Measurements from ENCODE around the gene CMTM8. TPM values are rescaled to one million over a fixed set of nuclear protein-coding genes. Genes with fewer than 3 reads are reported as not detected.

The CMTM8 gene
- total and polyA plus RNA-seq, 7 experiments from 2014 or later: 7.4 to 13.6 (median 8.6) TPM

- Histone ChIP-seq H3K4me3 (ENCODE audit: low read length) (no peak overlapping the region), H3K9me3 (ENCODE audit: control insufficient read depth in 2 of 3, low read length in 3 of 3) (no peaks in the 10 kb centered on the region), H3K36me3 (ENCODE audit: control insufficient read depth in 2 of 3, insufficient read depth in 3 of 3, low read length in 3 of 3) (no peaks in the 10 kb centered on the region), H3K4me1 (ENCODE audit: control insufficient read depth in 2 of 2, insufficient read depth in 2 of 2, low read length in 2 of 2) (peaks cover 0 to 34% of the 10 kb centered on the region in 2 donors), H3K27me3 (ENCODE audit: control insufficient read depth in 2 of 2, insufficient read depth in 2 of 2, low read length in 2 of 2) (no peaks in the 10 kb centered on the region), H3K27ac (ENCODE audit: low read depth, low read length) (peak overlapping the region; percentile 69)
- CTCF ChIA-PET: interaction anchor here (0.7 to 6.1 kb wide), 20 partner anchors 10 to 195 kb away, joined by 3 to 56 read pairs (median 4); partner anchors contain the start of gene CMTM7
- Mint-ChIP-seq H3K4me3 (peak overlapping the region; percentile 13 to 71 (median 58)), H3K36me3 (peaks cover 0 to 4% (median 2%) of the 10 kb centered on the region in 5 donors), H3K27me3 (no peaks in the 10 kb centered on the region), H3K9me3 (peaks cover 0 to 3% (median 0%) of the 10 kb centered on the region in 11 donors), H3K27ac (peak overlapping the region; percentile 93 to 99 (median 97)), H3K4me1 (peaks cover 22 to 70% (median 53%) of the 10 kb centered on the region in 7 donors)
- peak; percentile 88 for ATAC-seq
- POLR2A ChIA-PET: interaction anchor here (0.6 to 3.3 kb wide), 33 partner anchors 10 to 839 kb away, joined by 3 to 33 read pairs (median 5); partner anchors contain the start of gene CMTM7
- DNase-seq: peak in 7 of 9 donors; percentile 49 to 86 (median 77)
- intact Hi-C loops (cut with micrococcal nuclease): loop anchor here in 1 of 2 donors (1.0 kb wide), 5 partner anchors 20 to 257 kb away; partner anchors contain the start of genes CMTM6 and CMTM7
These were observed 133.2 kb downstream of the CMTM8 start for GRCh38 chr3:32371461-32372212.

DNA sequence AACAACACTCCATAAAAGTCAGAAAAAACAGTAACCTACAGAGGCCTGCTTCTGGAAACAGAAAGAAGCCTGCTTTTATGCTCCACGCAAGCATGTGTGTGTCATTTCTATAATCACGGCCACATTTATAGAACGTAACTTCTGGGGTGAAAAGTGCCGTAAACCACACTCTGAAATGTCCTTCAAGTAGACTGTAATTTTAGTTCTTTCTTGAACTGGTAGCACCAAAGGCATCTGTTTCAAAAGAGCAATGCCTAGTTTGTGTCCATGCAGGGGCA is 133.7 kb downstream of the CMTM8 start:
- CTCF ChIA-PET: interaction anchor here (1.0 to 6.1 kb wide), 14 partner anchors 9 to 196 kb away, joined by 3 to 56 read pairs (median 6); partner anchors contain the start of gene CMTM7
- intact Hi-C loops (cut with micrococcal nuclease): no loop called here
- peak overlapping the region; percentile 93 to 99 (median 97) for H3K27ac Mint-ChIP-seq
- Histone ChIP-seq H3K27ac (ENCODE audit: low read depth, low read length) (peak overlapping the region; percentile 69), H3K36me3 (ENCODE audit: control insufficient read depth in 2 of 3, insufficient read depth in 3 of 3, low read length in 3 of 3) (no peaks in the 10 kb centered on the region), H3K4me3 (ENCODE audit: low read length) (no peak overlapping the region), H3K27me3 (ENCODE audit: control insufficient read depth in 2 of 2, insufficient read depth in 2 of 2, low read length in 2 of 2) (no peaks in the 10 kb centered on the region), H3K4me1 (ENCODE audit: control insufficient read depth in 2 of 2, insufficient read depth in 2 of 2, low read length in 2 of 2) (peaks cover 0 to 34% of the 10 kb centered on the region in 2 donors), H3K9me3 (ENCODE audit: control insufficient read depth in 2 of 3, low read length in 3 of 3) (no peaks in the 10 kb centered on the region)
- ATAC-seq (no peak), DNase-seq (peak in 2 of 9 donors; percentile 25 to 49)
- peaks cover 0 to 4% (median 2%) of the 10 kb centered on the region in 5 donors for H3K36me3 Mint-ChIP-seq
- peaks cover 19 to 65% (median 48%) of the 10 kb centered on the region in 7 donors for H3K4me1 Mint-ChIP-seq
- peak overlapping the region in 9 of 10 donors; percentile 13 to 71 (median 61) for H3K4me3 Mint-ChIP-seq
- H3K9me3 Mint-ChIP-seq: peaks cover 0 to 3% (median 0%) of the 10 kb centered on the region in 11 donors
- POLR2A ChIA-PET: interaction anchor here (0.6 to 3.3 kb wide), 30 partner anchors 16 to 840 kb away, joined by 3 to 33 read pairs (median 6); partner anchors contain the start of gene CMTM7
- H3K27me3 Mint-ChIP-seq: no peaks in the 10 kb centered on the region

GRCh38 chr3:32373276-32373675 is 134.8 kb downstream of the CMTM8 start:
- H3K4me1 ChIP-seq (ENCODE audit: control insufficient read depth in 2 of 2, insufficient read depth in 2 of 2, low read length in 2 of 2): peaks cover 0 to 34% of the 10 kb centered on the region in 2 donors
- H3K4me3 Mint-ChIP-seq: peak overlapping the region in 3 of 10 donors; percentile 3 to 42 (median 19)
- POLR2A ChIA-PET: interaction anchor here (0.7 to 2.9 kb wide), 5 partner anchors 24 to 97 kb away, joined by 3 to 16 read pairs (median 5); no protein-coding TSS in a partner anchor
- DNase-seq (no peak), ATAC-seq (no peak)
- peaks cover 0 to 3% (median 0%) of the 10 kb centered on the region in 11 donors for H3K9me3 Mint-ChIP-seq
- H3K27me3 Mint-ChIP-seq: peaks cover 0 to 2% (median 0%) of the 10 kb centered on the region in 5 donors
- H3K4me3 ChIP-seq (ENCODE audit: low read length): no peak overlapping the region
- intact Hi-C loops (cut with micrococcal nuclease): no loop called here
- no peaks in the 10 kb centered on the region for H3K27me3 ChIP-seq (ENCODE audit: control insufficient read depth in 2 of 2, insufficient read depth in 2 of 2, low read length in 2 of 2)
- peak overlapping the region; percentile 69 for H3K27ac ChIP-seq (ENCODE audit: low read depth, low read length)
- H3K4me1 Mint-ChIP-seq: peaks cover 17 to 57% (median 46%) of the 10 kb centered on the region in 7 donors
- CTCF ChIA-PET: interaction anchor here (0.6 to 6.1 kb wide), 11 partner anchors 12 to 95 kb away, joined by 3 to 89 read pairs (median 7); no protein-coding TSS in a partner anchor
- no peaks in the 10 kb centered on the region for H3K36me3 ChIP-seq (ENCODE audit: control insufficient read depth in 2 of 3, insufficient read depth in 3 of 3, low read length in 3 of 3)
- peak overlapping the region in 8 of 9 donors; percentile 84 to 99 (median 96) for H3K27ac Mint-ChIP-seq
- peaks cover 0 to 2% (median 0%) of the 10 kb centered on the region in 5 donors for H3K36me3 Mint-ChIP-seq
- no peaks in the 10 kb centered on the region for H3K9me3 ChIP-seq (ENCODE audit: control insufficient read depth in 2 of 3, low read length in 3 of 3)

DNA sequence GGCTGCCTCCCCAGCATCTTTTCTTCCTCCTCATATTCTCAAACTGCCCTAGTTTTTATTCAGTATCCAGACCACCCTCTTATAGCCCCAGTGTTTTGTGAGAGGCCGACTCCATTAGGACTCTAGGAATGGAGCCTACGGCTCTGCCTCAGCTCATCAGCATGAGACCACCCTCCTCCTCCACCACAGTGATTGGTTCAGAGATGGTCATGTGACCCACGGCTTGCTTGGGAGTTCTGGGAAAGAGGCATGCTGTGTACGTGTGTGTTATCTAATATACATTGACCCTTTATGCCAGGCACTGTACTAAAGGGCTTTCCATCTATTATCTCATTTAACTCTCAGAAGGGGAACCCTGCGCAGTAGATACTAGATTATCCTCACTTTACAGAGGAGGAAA is 135.4 kb downstream of the CMTM8 start:
- no peak overlapping the region for H3K27ac ChIP-seq (ENCODE audit: low read depth, low read length)
- Mint-ChIP-seq H3K27ac (peak overlapping the region in 7 of 9 donors; percentile 84 to 99 (median 96)), H3K27me3 (peaks cover 0 to 2% (median 0%) of the 10 kb centered on the region in 5 donors), H3K4me1 (peaks cover 17 to 57% (median 46%) of the 10 kb centered on the region in 7 donors), H3K4me3 (peak overlapping the region in 2 of 10 donors; percentile 3 to 42), H3K36me3 (peaks cover 0 to 2% (median 0%) of the 10 kb centered on the region in 5 donors), H3K9me3 (peaks cover 0 to 3% (median 0%) of the 10 kb centered on the region in 11 donors)
- H3K36me3 ChIP-seq (ENCODE audit: control insufficient read depth in 2 of 3, insufficient read depth in 3 of 3, low read length in 3 of 3): no peaks in the 10 kb centered on the region
- no peaks in the 10 kb centered on the region for H3K27me3 ChIP-seq (ENCODE audit: control insufficient read depth in 2 of 2, insufficient read depth in 2 of 2, low read length in 2 of 2)
- H3K4me1 ChIP-seq (ENCODE audit: control insufficient read depth in 2 of 2, insufficient read depth in 2 of 2, low read length in 2 of 2): peaks cover 0 to 34% of the 10 kb centered on the region in 2 donors
- H3K4me3 ChIP-seq (ENCODE audit: low read length): no peak overlapping the region
- ATAC-seq (no peak), DNase-seq (no peak)
- ChIA-PET POLR2A (interaction anchor here (0.7 to 2.9 kb wide), 10 partner anchors 17 to 99 kb away, joined by 3 to 16 read pairs (median 5); partner anchors contain the start of gene CMTM7), CTCF (interaction anchor here (0.5 to 6.1 kb wide), 20 partner anchors 9 to 197 kb away, joined by 3 to 89 read pairs (median 7); no protein-coding TSS in a partner anchor)
- H3K9me3 ChIP-seq (ENCODE audit: control insufficient read depth in 2 of 3, low read length in 3 of 3): no peaks in the 10 kb centered on the region
- intact Hi-C loops (cut with micrococcal nuclease): loop anchor here (2.0 kb wide), 3 partner anchors 55 to 291 kb away; no protein-coding TSS in a partner anchor

DNA sequence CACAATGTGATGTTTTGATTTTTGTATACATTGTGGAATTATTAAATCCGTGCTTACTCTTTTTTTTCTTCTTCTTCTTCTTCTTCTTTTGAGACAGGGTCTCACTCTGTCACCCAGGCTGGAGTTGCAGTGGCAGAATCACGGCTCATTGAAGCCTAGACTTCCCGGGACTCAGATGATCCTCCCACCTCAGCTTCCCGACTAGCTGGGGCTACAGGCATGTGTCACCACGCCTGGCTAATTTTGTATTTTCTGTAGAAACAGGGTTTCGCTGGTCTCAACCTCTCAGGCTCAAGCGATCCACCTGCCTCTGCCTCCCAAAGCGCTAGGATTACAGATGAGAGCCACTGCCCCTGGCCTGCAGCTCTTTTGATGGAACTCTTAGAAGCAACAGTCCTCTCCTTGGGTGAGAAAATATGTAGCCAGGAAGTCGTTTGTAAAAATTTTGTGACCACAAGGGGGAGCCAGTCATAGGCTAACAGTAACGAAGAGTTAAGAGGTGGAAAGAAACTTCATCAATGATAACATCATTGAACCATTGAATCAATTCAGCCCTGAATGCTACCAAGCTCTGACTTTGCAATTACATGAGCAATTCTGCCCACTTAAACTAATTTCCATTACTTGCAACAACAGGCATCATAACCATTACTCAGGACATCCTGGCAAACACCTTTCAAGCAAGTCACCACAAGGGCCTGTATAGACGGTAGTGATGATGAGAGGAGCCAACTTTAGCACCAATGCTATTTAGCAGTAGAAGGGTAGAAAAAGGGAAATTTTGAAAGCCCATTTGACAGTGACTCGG is 136.5 kb downstream of the CMTM8 start:
- ChIA-PET CTCF (interaction anchor here (0.7 to 6.1 kb wide), 30 partner anchors 9 to 198 kb away, joined by 3 to 89 read pairs (median 4); partner anchors contain the start of genes CMTM6 and CMTM7), POLR2A (interaction anchor here (0.6 to 2.9 kb wide), 13 partner anchors 13 to 98 kb away, joined by 3 to 14 read pairs (median 5); partner anchors contain the start of gene CMTM7)
- Mint-ChIP-seq H3K27me3 (peaks cover 0 to 4% (median 0%) of the 10 kb centered on the region in 5 donors), H3K4me1 (peaks cover 15 to 49% (median 38%) of the 10 kb centered on the region in 7 donors), H3K9me3 (peaks cover 0 to 3% (median 0%) of the 10 kb centered on the region in 11 donors), H3K36me3 (peaks cover 0 to 2% (median 0%) of the 10 kb centered on the region in 5 donors), H3K27ac (peak overlapping the region; percentile 54 to 97 (median 87)), H3K4me3 (peak overlapping the region in 1 of 10 donors; percentile 37)
- Histone ChIP-seq H3K27ac (ENCODE audit: low read depth, low read length) (no peak overlapping the region), H3K4me3 (ENCODE audit: low read length) (no peak overlapping the region), H3K36me3 (ENCODE audit: control insufficient read depth in 2 of 3, insufficient read depth in 3 of 3, low read length in 3 of 3) (no peaks in the 10 kb centered on the region), H3K4me1 (ENCODE audit: control insufficient read depth in 2 of 2, insufficient read depth in 2 of 2, low read length in 2 of 2) (peaks cover 0 to 34% of the 10 kb centered on the region in 2 donors), H3K27me3 (ENCODE audit: control insufficient read depth in 2 of 2, insufficient read depth in 2 of 2, low read length in 2 of 2) (no peaks in the 10 kb centered on the region), H3K9me3 (ENCODE audit: control insufficient read depth in 2 of 3, low read length in 3 of 3) (no peaks in the 10 kb centered on the region)
- DNase-seq (peak in 8 of 9 donors; percentile 50 to 83 (median 77)), ATAC-seq (peak; percentile 67)
- intact Hi-C loops (cut with micrococcal nuclease): loop anchor here (1.0 to 5.0 kb wide), 9 partner anchors 16 to 290 kb away; partner anchors contain the start of gene CMTM7 (in 1 of the 2)

Measured in naive thymus-derived CD4-positive, alpha-beta T cell (primary cell).